ENCODE measurements around the gene USP10.

DNA sequence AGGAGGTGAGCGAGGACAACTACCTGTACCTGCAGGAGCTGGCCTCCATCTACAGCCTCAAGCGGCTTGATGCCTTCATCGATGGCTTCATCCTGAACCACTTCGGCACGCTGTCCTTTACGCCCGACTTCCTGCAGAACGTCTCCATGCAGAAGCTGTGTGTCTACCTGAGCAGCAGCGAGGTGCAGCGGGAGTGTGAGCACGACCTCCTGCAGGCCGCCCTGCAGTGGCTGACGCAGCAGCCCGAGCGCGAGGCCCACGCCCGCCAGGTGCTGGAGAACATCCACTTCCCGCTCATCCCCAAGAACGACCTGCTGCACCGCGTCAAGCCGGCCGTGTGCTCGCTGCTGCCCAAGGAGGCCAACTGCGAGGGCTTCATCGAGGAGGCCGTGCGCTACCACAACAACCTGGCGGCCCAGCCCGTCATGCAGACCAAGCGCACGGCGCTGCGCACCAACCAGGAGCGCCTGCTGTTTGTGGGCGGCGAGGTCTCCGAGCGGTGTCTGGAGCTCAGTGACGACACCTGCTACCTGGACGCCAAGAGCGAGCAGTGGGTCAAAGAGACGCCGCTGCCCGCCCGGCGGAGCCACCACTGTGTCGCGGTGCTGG lies 42.5 kb upstream of the USP10 start:
- TF ChIP-seq, protein P1, sequence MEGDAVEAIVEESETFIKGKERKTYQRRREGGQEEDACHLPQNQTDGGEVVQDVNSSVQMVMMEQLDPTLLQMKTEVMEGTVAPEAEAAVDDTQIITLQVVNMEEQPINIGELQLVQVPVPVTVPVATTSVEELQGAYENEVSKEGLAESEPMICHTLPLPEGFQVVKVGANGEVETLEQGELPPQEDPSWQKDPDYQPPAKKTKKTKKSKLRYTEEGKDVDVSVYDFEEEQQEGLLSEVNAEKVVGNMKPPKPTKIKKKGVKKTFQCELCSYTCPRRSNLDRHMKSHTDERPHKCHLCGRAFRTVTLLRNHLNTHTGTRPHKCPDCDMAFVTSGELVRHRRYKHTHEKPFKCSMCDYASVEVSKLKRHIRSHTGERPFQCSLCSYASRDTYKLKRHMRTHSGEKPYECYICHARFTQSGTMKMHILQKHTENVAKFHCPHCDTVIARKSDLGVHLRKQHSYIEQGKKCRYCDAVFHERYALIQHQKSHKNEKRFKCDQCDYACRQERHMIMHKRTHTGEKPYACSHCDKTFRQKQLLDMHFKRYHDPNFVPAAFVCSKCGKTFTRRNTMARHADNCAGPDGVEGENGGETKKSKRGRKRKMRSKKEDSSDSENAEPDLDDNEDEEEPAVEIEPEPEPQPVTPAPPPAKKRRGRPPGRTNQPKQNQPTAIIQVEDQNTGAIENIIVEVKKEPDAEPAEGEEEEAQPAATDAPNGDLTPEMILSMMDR (IDR thresholded peaks at IDR 0.05): no peak
- no peak for TF ChIP-seq ZFX (IDR thresholded peaks at IDR 0.05; ENCODE audit: borderline replicate concordance)

Measured in 22Rv1 (cell line).